SW480 (cell line): ENCODE data around the gene ABCC1.
"Not testable (repeated sequence)": the region's sequence is repeated elsewhere in the genome, so short reads cannot be mapped to it uniquely, and the experiment has no call there.

Source experiments
- DNase-seq: peaks from one replicate; pipeline ENCODE4 v3.0.0-alpha.2; 2016; ENCODE audit warnings: low spot score

Gene ABCC1

GRCh38 chr16:15967655-15968315, 18.4 kb downstream of the ABCC1 start:
- DNase-seq, result no peak

DNA sequence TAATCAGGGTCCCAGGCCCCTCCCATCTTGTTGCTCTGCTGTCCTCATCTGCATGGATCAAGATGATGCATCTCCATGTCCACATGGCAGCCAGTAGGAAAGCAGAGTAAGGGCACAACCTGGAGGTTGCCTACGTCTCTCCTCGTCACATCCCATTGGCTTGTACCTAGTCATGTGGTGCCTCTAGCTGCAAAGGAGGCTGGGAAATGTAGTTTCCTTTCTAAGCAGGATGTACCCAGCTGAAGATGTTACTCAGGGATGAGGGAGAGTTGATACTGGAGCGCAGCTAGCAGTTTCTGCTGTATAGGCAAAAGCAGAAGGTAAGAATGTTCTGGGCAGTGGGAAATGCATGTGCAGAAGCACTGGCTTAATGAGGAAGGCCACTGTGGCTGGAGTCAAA, 20.8 kb downstream of the ABCC1 start:
- DNase-seq, result no peak

- no peak for DNase-seq
Measured at GRCh38 chr16:15970743-15971439, 21.5 kb downstream of the ABCC1 start.

DNA sequence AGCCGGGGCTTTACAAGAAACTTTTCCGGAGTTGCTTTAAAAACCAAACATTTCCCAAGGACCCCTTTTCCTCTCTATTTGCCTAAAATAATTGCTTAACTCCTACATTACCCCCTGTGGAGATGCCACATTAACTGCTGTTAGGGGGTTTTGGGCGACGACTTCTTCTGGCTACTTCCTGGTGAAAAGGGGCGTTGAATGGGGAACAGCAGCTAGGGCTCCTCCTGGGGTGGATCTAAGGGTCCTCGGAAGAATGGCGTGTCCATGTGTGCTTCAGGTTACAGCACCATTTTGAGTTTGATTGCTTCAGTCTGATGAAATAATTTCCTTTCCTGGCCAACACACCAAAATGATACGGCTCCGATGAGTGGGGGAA, 22.0 kb downstream of the ABCC1 start:
- DNase-seq, result no peak

DNA sequence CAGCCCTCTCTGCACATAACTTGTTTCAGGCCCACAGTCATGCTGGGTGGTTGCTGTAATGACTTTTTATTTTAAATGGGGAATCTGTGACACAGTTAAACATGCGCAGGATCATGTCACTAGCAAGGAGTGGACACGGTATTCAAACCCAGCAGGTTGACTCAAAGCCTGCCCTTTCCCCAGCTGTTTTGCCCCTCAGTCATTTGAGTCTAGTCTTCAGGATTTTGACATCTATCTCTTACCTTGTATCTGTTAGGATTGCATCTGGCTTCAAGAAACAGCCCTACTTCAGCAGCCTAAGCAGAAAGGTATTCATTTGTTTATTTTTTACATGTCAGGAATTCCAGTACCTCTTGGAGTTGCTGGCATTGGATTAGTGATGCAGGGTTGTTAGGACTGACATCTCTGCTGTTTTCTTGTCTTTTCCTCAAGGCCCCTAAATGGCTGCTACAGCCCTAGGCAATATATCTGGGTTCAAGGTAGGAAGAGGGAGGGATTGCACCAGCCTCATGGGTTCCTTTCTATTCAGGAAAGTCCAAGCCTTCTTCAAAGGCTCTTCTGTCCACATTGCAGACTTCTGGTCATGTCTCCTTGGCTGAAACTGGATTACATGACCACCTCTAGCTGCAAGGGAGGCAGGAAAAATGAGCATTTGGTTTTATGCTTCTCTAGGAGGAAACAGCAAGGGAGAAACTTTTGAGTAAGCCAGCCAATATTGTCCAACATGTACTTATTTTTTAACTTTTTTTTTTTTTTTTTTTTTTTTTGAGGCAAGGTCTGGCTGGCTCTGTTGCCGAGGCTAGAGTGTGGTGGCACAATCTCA, 22.8 kb downstream of the ABCC1 start:
- no peak for DNase-seq

DNA sequence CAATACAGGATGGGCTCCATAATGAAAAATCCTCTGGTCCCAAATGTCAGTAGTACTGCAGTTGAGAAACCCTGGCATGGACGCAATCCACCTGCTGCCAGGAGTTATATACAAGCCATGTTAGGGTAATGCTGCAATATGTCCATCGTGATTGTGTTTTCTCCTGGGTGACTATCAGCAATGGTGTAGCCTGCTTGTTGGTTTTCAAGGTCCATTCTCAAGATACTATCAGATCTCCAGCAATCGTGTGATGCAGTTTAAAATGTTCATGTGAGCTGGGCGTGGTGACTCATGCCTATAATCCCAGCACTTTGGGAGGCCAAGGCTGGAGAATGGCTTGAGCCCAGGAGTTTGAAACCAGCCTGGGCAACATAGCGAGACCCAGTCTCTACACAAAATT, 24.0 kb downstream of the ABCC1 start:
- no peak for DNase-seq

DNA sequence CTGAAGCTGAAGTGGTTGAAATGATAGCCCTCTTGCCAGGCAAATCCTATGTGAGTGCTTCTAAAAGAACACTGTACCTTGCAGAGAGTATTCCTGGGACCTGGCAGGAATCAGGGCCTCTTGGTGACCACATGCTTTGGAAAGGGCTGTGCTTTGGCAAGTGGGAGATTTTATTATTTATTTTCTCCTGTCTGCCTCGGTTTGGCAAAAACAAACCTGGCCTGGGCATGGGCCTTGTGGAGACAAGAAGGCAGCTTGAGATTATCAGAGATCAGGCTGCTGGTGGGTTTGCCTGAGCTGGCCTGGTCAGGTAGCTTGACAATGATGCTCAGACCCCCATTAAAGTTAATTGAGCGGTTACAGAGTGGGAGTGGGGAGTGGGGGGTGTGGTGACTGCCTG, 24.6 kb downstream of the ABCC1 start:
- DNase-seq, result no peak

DNA sequence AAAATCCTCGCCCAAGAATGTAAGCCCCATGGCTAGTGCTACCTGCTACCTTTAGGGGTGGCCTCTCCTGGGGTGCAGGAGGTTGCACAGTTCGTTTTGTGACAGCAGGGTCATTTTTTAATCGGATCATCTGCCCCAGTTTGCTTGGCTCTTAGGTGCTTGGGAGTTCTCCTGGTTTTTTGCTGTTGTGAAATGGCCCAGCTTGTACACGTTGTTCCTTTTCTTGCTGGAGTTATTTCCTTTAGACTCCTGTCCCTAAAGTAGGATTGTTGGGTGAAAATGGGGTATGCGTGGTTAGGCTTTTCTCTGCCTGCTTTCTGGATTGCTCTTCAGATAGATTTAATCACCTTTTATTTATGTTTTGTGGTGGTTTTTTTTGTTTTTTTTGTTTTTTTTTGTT, 25.8 kb downstream of the ABCC1 start:
- DNase-seq, result no peak

DNA sequence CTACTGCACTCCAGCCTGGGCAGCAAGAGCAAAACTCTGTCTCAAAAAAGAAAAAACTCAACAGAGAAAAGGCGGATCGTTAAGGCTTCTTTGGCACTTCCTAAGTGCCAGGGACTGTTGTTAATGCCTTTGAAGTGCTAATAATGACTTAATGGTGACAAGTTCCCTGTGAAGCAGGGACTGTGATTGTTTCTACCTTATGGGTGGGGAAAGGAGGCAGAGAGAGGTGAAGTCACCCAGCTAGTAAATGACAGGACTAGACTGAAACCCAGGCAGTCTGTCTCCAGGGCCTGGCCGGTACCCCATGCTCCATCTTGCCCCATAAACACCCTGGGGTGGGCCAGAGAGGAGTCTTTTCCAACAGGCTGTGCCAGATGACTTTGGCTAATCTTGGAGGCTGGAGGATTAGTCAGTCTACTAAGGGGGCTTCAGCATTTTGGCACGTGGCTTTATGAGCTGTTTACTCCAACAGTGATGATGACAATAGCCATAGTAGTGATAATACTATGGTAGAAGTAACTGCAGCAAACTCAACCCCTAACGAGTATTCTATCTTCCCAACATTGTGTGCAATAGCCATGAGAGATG, 26.9 kb downstream of the ABCC1 start:
- DNase-seq, result no peak

GRCh38 chr16:15976929-15977637, 27.7 kb downstream of the ABCC1 start:
- DNase-seq, result no peak

- no peak for DNase-seq
Measured at GRCh38 chr16:15979801-15980200, 30.4 kb downstream of the ABCC1 start.

DNA sequence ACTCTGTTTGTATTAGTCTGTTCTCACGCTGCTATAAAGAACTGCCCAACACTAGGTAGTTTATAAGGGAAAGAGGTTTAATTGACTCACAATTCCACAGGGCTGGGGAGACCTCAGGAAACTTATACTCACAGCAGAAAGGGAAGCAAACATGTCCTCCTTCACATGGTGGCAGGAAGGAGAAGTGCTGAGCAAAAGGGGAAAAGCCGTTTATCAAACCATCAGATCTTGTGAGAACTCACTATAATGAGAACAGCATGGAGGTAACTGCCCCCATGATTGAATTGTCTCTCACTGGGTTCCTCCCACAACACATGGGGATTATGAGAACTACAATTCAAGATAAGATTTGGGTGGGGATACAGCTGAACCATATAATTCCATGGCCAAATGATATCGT, 30.9 kb downstream of the ABCC1 start:
- DNase-seq, result no peak

DNA sequence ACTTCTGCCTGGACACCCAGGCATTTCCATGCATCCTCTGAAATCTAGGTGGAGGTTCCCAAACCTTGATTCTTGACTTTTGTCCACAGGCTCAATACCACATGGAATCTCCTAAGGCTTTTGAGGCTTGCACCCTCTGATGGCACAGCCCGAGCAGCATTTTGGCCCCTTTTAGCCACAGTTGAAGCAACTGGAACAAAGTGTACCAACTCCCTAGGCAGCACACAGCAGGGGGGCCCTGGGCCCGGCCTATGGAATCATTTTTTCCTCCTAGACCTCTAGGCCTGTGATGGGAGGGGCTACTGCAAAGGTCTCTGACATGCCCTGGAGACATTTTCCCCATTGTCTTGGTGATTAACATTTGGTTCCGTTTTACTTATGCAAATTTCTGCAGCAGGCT, 32.0 kb downstream of the ABCC1 start:
- no peak for DNase-seq

DNA sequence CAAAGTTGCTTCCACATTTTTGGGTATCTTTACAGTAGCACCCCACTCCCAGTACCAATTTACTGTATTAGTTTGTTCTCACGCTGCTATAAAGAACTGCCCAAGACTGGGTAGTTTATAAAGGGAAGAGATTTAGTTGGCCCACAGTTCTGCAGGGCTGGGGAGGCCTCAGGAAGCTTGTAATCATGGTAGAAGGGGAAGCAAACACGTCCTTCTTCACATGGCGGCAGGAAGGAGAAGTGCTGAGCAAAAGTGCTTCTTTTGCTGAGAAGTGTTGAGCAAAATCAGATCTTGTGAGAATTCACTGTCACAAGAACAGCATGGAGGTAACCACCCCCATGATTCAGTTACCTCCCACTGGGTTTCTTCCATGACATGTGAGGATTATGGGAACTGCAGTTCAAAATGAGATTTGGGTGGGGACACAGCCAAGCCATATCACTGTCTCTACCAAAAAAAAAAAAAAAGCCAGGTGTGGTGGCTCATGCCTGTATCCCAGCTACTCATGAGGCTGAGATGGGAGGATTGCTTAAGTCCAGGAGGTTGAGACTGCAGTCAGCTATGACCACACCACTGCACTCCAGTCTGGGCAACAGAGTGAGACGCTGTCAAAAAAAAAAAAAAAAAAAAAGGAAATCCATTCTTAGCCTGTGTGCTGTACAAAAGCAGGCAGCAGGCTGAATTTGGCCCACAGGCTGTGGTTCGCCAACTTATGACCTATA, 32.9 kb downstream of the ABCC1 start:
- not testable (repeated sequence) for DNase-seq

DNA sequence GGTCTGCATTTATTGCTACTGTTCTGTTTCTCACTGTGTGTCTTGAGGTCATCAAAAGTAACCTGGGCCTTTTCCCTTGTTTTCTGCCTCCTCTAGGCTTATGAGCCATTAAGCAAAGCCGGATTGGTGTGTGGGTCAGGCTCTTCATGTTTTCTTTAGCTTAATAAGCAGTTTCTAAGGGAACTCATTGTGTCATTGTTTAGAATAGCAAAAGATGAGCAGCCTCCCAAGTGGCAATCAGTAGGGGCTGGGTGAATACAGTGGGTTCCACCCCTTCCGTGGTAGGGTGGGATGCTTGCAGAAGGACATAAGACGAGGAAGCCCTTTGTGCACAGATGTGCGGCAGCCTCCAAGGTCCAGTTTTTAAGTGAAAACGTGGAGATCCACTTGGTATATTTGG, 34.5 kb downstream of the ABCC1 start:
- no peak for DNase-seq

DNA sequence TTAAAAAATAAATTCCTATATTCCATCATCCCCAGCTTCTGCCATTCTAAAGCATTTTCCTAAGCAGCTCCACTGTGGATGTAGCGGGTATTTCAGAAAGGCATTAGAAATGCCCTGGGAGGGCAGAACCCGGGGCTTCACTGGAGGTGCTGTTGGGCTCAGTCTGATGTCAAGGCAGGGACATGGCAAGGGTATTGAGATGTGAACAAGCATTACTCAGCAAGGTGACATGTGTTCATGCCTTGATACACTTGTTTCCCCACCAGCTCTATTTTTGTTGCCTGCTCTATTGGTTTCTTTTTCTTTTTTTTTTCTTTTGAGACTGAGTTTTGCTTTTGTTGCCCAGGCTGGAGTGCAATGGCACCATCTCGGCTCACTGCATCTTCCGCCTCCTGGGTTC, 35.7 kb downstream of the ABCC1 start:
- no peak for DNase-seq

- DNase-seq, result no peak
Measured at GRCh38 chr16:15986261-15986660, 36.8 kb downstream of the ABCC1 start.

DNA sequence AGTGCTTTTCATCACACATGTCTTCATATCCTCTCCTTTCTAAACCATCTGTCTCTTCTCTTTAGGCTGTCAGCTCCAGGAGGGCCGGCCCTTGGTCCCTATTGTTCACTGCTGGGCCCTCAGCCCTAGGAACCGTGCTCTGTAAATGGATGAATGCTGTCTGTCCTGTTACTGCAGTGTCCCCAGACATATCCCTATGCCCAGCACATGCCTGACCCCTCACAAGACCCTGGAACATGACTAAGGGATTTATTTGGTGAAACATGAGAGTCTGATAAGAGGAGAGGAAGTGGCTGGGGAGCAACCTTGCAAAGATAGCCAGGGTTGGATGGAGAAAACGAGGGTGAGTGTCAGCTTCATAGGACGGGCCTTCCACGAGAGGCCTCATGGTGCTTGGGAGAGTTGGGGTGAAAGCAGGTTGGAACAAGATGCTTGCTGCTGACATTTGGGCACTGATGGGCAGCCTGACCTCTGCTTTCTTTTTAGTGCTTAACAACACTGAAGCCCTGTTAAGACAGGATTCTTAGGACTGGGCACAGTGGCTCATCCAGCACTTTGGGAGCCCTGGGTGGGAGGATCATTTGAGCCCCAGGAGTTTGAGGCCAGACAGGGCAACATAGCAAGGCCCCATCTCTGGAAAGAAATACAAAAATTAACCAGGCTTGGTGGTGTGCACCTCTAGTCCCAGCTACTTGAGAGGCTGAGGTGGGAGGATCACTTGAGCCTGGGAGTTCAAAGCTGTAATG, 39.0 kb downstream of the ABCC1 start:
- no peak for DNase-seq

DNA sequence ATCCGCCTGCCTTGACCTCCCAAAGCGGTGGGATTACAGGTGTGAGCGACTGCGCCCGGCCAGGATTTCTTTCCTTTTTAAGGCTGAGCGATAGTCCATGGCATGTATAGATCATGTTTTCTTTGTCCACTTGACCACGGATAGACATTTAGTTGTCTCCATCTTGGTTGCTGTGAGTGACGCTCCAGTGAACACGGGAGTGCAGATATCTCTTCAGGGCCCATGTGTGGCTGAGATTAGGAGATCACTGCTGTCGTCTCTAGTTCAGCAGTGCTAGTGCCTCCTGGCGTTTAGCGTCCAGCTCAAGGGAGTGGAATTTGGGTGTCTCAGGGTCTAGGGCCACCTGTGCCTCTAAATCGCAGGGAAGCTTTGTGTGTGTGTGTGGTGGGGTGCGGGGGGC, 41.5 kb downstream of the ABCC1 start:
- no peak for DNase-seq

GRCh38 chr16:15993128-15993527, 43.7 kb downstream of the ABCC1 start:
- no peak for DNase-seq

DNA sequence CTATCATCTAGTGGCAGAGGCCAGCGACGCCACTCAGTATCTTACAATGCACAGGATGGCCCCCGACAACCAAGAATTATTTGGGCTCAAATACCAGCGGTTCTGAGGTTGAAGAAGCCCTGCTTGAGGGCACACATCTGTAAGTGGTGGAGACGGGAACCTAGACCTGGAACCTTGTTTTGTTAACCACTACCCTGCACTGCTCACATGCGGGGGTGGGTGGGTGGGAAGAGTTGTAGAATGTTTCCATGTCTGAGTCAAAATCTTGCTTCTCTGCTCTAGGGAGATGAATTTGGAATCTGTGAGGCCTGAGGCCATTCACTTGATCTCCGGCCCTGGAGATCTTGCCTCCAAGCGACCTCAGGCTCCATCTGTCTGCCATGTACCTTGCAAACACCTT, 44.1 kb downstream of the ABCC1 start:
- DNase-seq, result no peak
